Mucosa of rectum (tissue), 2 donors: ENCODE data around the gene ZNF746.
"Not testable (repeated sequence)": the region's sequence is repeated elsewhere in the genome, so short reads cannot be mapped to it uniquely, and the experiment has no call there.

Source experiments
- H3K27ac ChIP-seq, 2 donors: one replicate each; pipeline ENCODE4 v1.7.0; 2013; ENCODE audit warnings: inconsistent platforms in 2 of 2, low read depth in 2 of 2, low read length in 2 of 2
- H3K27me3 ChIP-seq, 2 donors: one replicate each; pipeline ENCODE4 v1.7.0; 2013; ENCODE audit warnings: low read length in 2 of 2; ENCODE audit not compliant: control insufficient read depth in 2 of 2, insufficient read depth in 2 of 2
- H3K36me3 ChIP-seq, 2 donors: one replicate each; pipeline ENCODE4 v1.7.0; 2013; ENCODE audit warnings: low read length in 2 of 2; ENCODE audit not compliant: control insufficient read depth in 2 of 2, insufficient read depth in 2 of 2
- H3K4me1 ChIP-seq, 2 donors: one replicate each; pipeline ENCODE4 v1.7.0; 2013; ENCODE audit warnings: low read length in 2 of 2, mild to moderate bottlenecking in 1 of 2; ENCODE audit not compliant: control insufficient read depth in 2 of 2, insufficient read depth in 2 of 2
- H3K4me3 ChIP-seq, 2 donors: one replicate each; pipeline ENCODE4 v1.7.0; 2013; ENCODE audit warnings: low read length in 2 of 2
- H3K9ac ChIP-seq, 2 donors: one replicate each; pipeline ENCODE4 v1.7.0; 2013; ENCODE audit warnings: low read length in 2 of 2, low read depth in 1 of 2, mild to moderate bottlenecking in 1 of 2
- H3K9me3 ChIP-seq, 2 donors: one replicate each; pipeline ENCODE4 v1.7.0; 2013; ENCODE audit warnings: low read length in 2 of 2; ENCODE audit not compliant: control insufficient read depth in 2 of 2
- donor health status: healthy.
- donor health status: Normal muscosa, but diverticular disease.

Gene ZNF746

GRCh38 chr7:149450821-149451220 is 46.8 kb downstream of the ZNF746 start:
- H3K9me3 ChIP-seq, result no peaks in the 10 kb centered on the region
- no peak overlapping the region for H3K4me3 ChIP-seq
- H3K4me1 ChIP-seq, result no peaks in the 10 kb centered on the region
- H3K9ac ChIP-seq, result no peak overlapping the region
- H3K27me3 ChIP-seq, result no peaks in the 10 kb centered on the region
- no peak overlapping the region for H3K27ac ChIP-seq
- H3K36me3 ChIP-seq, result peaks cover 59 to 70% of the 10 kb centered on the region in 2 donors

GRCh38 chr7:149449897-149450296 is 47.7 kb downstream of the ZNF746 start:
- Histone ChIP-seq H3K27ac (no peak overlapping the region), H3K9ac (no peak overlapping the region), H3K4me3 (no peak overlapping the region), H3K36me3 (peaks cover 53 to 69% of the 10 kb centered on the region in 2 donors), H3K4me1 (no peaks in the 10 kb centered on the region), H3K27me3 (no peaks in the 10 kb centered on the region), H3K9me3 (no peaks in the 10 kb centered on the region)

GRCh38 chr7:149448961-149449360 is 48.6 kb downstream of the ZNF746 start:
- no peaks in the 10 kb centered on the region for H3K9me3 ChIP-seq
- no peak overlapping the region for H3K9ac ChIP-seq
- H3K27ac ChIP-seq, result no peak overlapping the region
- H3K36me3 ChIP-seq, result peaks cover 48 to 65% of the 10 kb centered on the region in 2 donors
- H3K4me3 ChIP-seq, result no peak overlapping the region
- no peaks in the 10 kb centered on the region for H3K4me1 ChIP-seq
- no peaks in the 10 kb centered on the region for H3K27me3 ChIP-seq

- H3K36me3 ChIP-seq, result peaks cover 36 to 51% of the 10 kb centered on the region in 2 donors
- H3K9ac ChIP-seq, result not testable (repeated sequence)
Measured at GRCh38 chr7:149446026-149446425, 51.6 kb downstream of the ZNF746 start.

GRCh38 chr7:149444287-149444686 is 53.3 kb downstream of the ZNF746 start:
- H3K9ac ChIP-seq, result no peak overlapping the region
- H3K4me3 ChIP-seq, result no peak overlapping the region
- H3K27ac ChIP-seq, result no peak overlapping the region
- peaks cover 20 to 36% of the 10 kb centered on the region in 2 donors for H3K36me3 ChIP-seq
- no peaks in the 10 kb centered on the region for H3K4me1 ChIP-seq
- H3K9me3 ChIP-seq, result no peaks in the 10 kb centered on the region
- H3K27me3 ChIP-seq, result no peaks in the 10 kb centered on the region

More at GRCh38 chr7:149446026-149446425, 51.6 kb downstream of the ZNF746 start:
- not testable (repeated sequence) for H3K27ac ChIP-seq, H3K9me3 ChIP-seq, H3K27me3 ChIP-seq, H3K4me3 ChIP-seq, H3K4me1 ChIP-seq

GRCh38 chr7:149443523-149443922 is 54.1 kb downstream of the ZNF746 start:
- Histone ChIP-seq H3K27me3 (no peaks in the 10 kb centered on the region), H3K36me3 (peaks cover 13 to 29% of the 10 kb centered on the region in 2 donors), H3K27ac (no peak overlapping the region), H3K9ac (no peak overlapping the region), H3K9me3 (no peaks in the 10 kb centered on the region), H3K4me3 (no peak overlapping the region), H3K4me1 (no peaks in the 10 kb centered on the region)

- peaks cover 14 to 28% of the 10 kb centered on the region in 2 donors for H3K36me3 ChIP-seq
- H3K4me1 ChIP-seq, result no peaks in the 10 kb centered on the region
Measured at GRCh38 chr7:149442924-149443323, 54.7 kb downstream of the ZNF746 start.

GRCh38 chr7:149440222-149440621 is 57.4 kb downstream of the ZNF746 start:
- Histone ChIP-seq H3K27me3 (no peaks in the 10 kb centered on the region), H3K27ac (no peak overlapping the region), H3K36me3 (peaks cover 14 to 23% of the 10 kb centered on the region in 2 donors), H3K9ac (no peak overlapping the region), H3K9me3 (no peaks in the 10 kb centered on the region), H3K4me3 (no peak overlapping the region), H3K4me1 (no peaks in the 10 kb centered on the region)

More at GRCh38 chr7:149442924-149443323, 54.7 kb downstream of the ZNF746 start:
- no peak overlapping the region for H3K4me3 ChIP-seq
- no peak overlapping the region for H3K27ac ChIP-seq
- H3K27me3 ChIP-seq, result no peaks in the 10 kb centered on the region
- H3K9ac ChIP-seq, result no peak overlapping the region
- no peaks in the 10 kb centered on the region for H3K9me3 ChIP-seq

GRCh38 chr7:149436358-149436757 is 61.3 kb downstream of the ZNF746 start:
- no peaks in the 10 kb centered on the region for H3K4me1 ChIP-seq
- H3K27me3 ChIP-seq, result no peaks in the 10 kb centered on the region
- peaks cover 29 to 30% of the 10 kb centered on the region in 2 donors for H3K36me3 ChIP-seq
- no peak overlapping the region for H3K27ac ChIP-seq
- H3K9ac ChIP-seq, result no peak overlapping the region
- no peaks in the 10 kb centered on the region for H3K9me3 ChIP-seq
- no peak overlapping the region for H3K4me3 ChIP-seq

- H3K27ac ChIP-seq, result no peak overlapping the region
- peaks cover 28 to 32% of the 10 kb centered on the region in 2 donors for H3K36me3 ChIP-seq
- no peak overlapping the region for H3K4me3 ChIP-seq
- H3K27me3 ChIP-seq, result no peaks in the 10 kb centered on the region
- H3K9me3 ChIP-seq, result no peaks in the 10 kb centered on the region
- H3K9ac ChIP-seq, result no peak overlapping the region
- no peaks in the 10 kb centered on the region for H3K4me1 ChIP-seq
Measured at GRCh38 chr7:149433124-149433523, 64.5 kb downstream of the ZNF746 start.
